Upper lobe of right lung (tissue), 1 donor: ENCODE measurements around the gene SEC22A. TPM values are rescaled to one million over a fixed set of nuclear protein-coding genes. Genes with fewer than 3 reads are reported as not detected.

Source experiments
- ATAC-seq: fragments of 200-7000 bp; cut with Tn5 transposase; one replicate; pipeline ENCODE4 v1.9.1; 2020; ENCODE audit warnings: mild to moderate bottlenecking, moderate library complexity
- DNase-seq: peaks from one replicate; pipeline ENCODE4 v3.0.0-alpha.2; 2020
- H3K27ac ChIP-seq: fragments of 200-600 bp; one replicate; pipeline ENCODE4 v1.8.0; 2022
- H3K27me3 ChIP-seq: fragments of 200-600 bp; one replicate; pipeline ENCODE4 v1.8.0; 2022; ENCODE audit warnings: mild to moderate bottlenecking
- H3K36me3 ChIP-seq: fragments of 200-600 bp; one replicate; pipeline ENCODE4 v1.8.0; 2022
- H3K4me1 ChIP-seq: fragments of 200-600 bp; one replicate; pipeline ENCODE4 v1.8.0; 2022
- H3K4me3 ChIP-seq: fragments of 200-600 bp; one replicate; pipeline ENCODE4 v1.8.0; 2022; ENCODE audit warnings: mild to moderate bottlenecking
- H3K9me3 ChIP-seq: fragments of 200-600 bp; one replicate; pipeline ENCODE4 v1.8.0; 2022
- CTCF ChIP-seq: fragments of 200-600 bp; IDR thresholded peaks from one replicate; pipeline ENCODE4 v1.8.0; 2022; ENCODE audit warnings: antibody characterized with exemption
- intact Hi-C: fragments of 100-400 bp; cut with DNase I; formaldehyde crosslinking; loops from one replicate; pipeline ENCODE4 v1.11.0; 2022
- total RNA-seq: library from RNA; stranded (reverse); fragmentation: NEBNext Ultra II Directional; extraction: Animal tissue kit (Norgen Biotek cat#: 25700); gene quantifications from one replicate; pipeline ENCODE4 v1.2.1, GENCODE V29; 2021
- donor health status: DM: no; HTN: yes; CAD: no; lungs with severe emphysema.

SEC22A gene
- total RNA-seq, 1 donor from 2014 or later: 14.4 TPM

GRCh38 chr3:123276346-123277006, 74.7 kb downstream of the SEC22A start:
- intact Hi-C loops: no loop called here
- Histone ChIP-seq H3K4me3 (no peak overlapping the region), H3K27ac (no peak overlapping the region), H3K9me3 (no peaks in the 10 kb centered on the region), H3K36me3 (no peaks in the 10 kb centered on the region), H3K27me3 (no peaks in the 10 kb centered on the region), H3K4me1 (no peaks in the 10 kb centered on the region)
- ATAC-seq (no peak), DNase-seq (no peak)
- no peak for TF ChIP-seq CTCF

GRCh38 chr3:123277106-123277505, 75.4 kb downstream of the SEC22A start:
- ATAC-seq (no peak), DNase-seq (no peak)
- no peaks in the 10 kb centered on the region for H3K4me1 ChIP-seq
- intact Hi-C loops: no loop called here
- no peak for TF ChIP-seq CTCF
- no peaks in the 10 kb centered on the region for H3K36me3 ChIP-seq
- H3K27me3 ChIP-seq: no peaks in the 10 kb centered on the region
- H3K9me3 ChIP-seq: no peaks in the 10 kb centered on the region
- H3K4me3 ChIP-seq: no peak overlapping the region
- H3K27ac ChIP-seq: no peak overlapping the region

- no peak for TF ChIP-seq CTCF
- Histone ChIP-seq H3K36me3 (no peaks in the 10 kb centered on the region), H3K9me3 (no peaks in the 10 kb centered on the region), H3K4me1 (no peaks in the 10 kb centered on the region), H3K4me3 (no peak overlapping the region), H3K27ac (no peak overlapping the region), H3K27me3 (no peaks in the 10 kb centered on the region)
- no peak for ATAC-seq
- intact Hi-C loops: no loop called here
- no peak for DNase-seq
Measured at GRCh38 chr3:123278446-123278845, 76.7 kb downstream of the SEC22A start.

- no peak for DNase-seq
- TF ChIP-seq CTCF: no peak
Measured at GRCh38 chr3:123279121-123279520, 77.4 kb downstream of the SEC22A start.

GRCh38 chr3:123281406-123281805, 79.7 kb downstream of the SEC22A start:
- Histone ChIP-seq H3K9me3 (no peaks in the 10 kb centered on the region), H3K27me3 (no peaks in the 10 kb centered on the region), H3K36me3 (no peaks in the 10 kb centered on the region), H3K27ac (no peak overlapping the region), H3K4me1 (no peaks in the 10 kb centered on the region), H3K4me3 (no peak overlapping the region)
- intact Hi-C loops: no loop called here
- TF ChIP-seq CTCF: no peak
- DNase-seq (no peak), ATAC-seq (no peak)

More at GRCh38 chr3:123279121-123279520, 77.4 kb downstream of the SEC22A start:
- H3K9me3 ChIP-seq: no peaks in the 10 kb centered on the region
- H3K27me3 ChIP-seq: no peaks in the 10 kb centered on the region
- no peak overlapping the region for H3K4me3 ChIP-seq
- H3K4me1 ChIP-seq: no peaks in the 10 kb centered on the region
- H3K27ac ChIP-seq: no peak overlapping the region
- ATAC-seq: no peak
- intact Hi-C loops: no loop called here
- no peaks in the 10 kb centered on the region for H3K36me3 ChIP-seq

GRCh38 chr3:123281929-123282328, 80.2 kb downstream of the SEC22A start:
- intact Hi-C loops: no loop called here
- Histone ChIP-seq H3K27me3 (no peaks in the 10 kb centered on the region), H3K36me3 (no peaks in the 10 kb centered on the region), H3K27ac (no peak overlapping the region), H3K4me3 (no peak overlapping the region), H3K9me3 (no peaks in the 10 kb centered on the region), H3K4me1 (no peaks in the 10 kb centered on the region)
- TF ChIP-seq CTCF: no peak
- DNase-seq (no peak), ATAC-seq (no peak)
